ENCODE results near the gene CDC42EP4.

CDC42EP4 gene

GRCh38 chr17:73272906-73273218 is 38.9 kb downstream of the CDC42EP4 start:
- no peak for DNase-seq (ENCODE audit: low read depth)
- TF ChIP-seq CTCF (IDR thresholded peaks at IDR 0.05; ENCODE audit: control insufficient read depth, insufficient read depth, low read depth, low read length, missing control alignments): no peak
- H3K4me3 ChIP-seq (ENCODE audit: control insufficient read depth, low read depth, low read length): no peak overlapping the region

GRCh38 chr17:73271072-73271471 is 40.7 kb downstream of the CDC42EP4 start:
- DNase-seq (ENCODE audit: low read depth): no peak
- TF ChIP-seq CTCF (IDR thresholded peaks at IDR 0.05; ENCODE audit: control insufficient read depth, insufficient read depth, low read depth, low read length, missing control alignments): no peak
- H3K4me3 ChIP-seq (ENCODE audit: control insufficient read depth, low read depth, low read length): no peak overlapping the region

GRCh38 chr17:73269791-73270190 is 42.0 kb downstream of the CDC42EP4 start:
- DNase-seq (ENCODE audit: low read depth): no peak
- TF ChIP-seq CTCF (IDR thresholded peaks at IDR 0.05; ENCODE audit: control insufficient read depth, insufficient read depth, low read depth, low read length, missing control alignments): no peak
- H3K4me3 ChIP-seq (ENCODE audit: control insufficient read depth, low read depth, low read length): no peak overlapping the region

- no peak overlapping the region for H3K4me3 ChIP-seq (ENCODE audit: control insufficient read depth, low read depth, low read length)
- no peak for DNase-seq (ENCODE audit: low read depth)
- TF ChIP-seq CTCF (IDR thresholded peaks at IDR 0.05; ENCODE audit: control insufficient read depth, insufficient read depth, low read depth, low read length, missing control alignments): no peak
Observed at GRCh38 chr17:73269329-73269615, 42.5 kb downstream of the CDC42EP4 start.

- no peak for DNase-seq (ENCODE audit: low read depth)
- no peak for TF ChIP-seq CTCF (IDR thresholded peaks at IDR 0.05; ENCODE audit: control insufficient read depth, insufficient read depth, low read depth, low read length, missing control alignments)
- H3K4me3 ChIP-seq (ENCODE audit: control insufficient read depth, low read depth, low read length): no peak overlapping the region
Observed at GRCh38 chr17:73268582-73269328, 43.0 kb downstream of the CDC42EP4 start.

GRCh38 chr17:73267648-73268537 is 43.9 kb downstream of the CDC42EP4 start:
- no peak for DNase-seq (ENCODE audit: low read depth)
- H3K4me3 ChIP-seq (ENCODE audit: control insufficient read depth, low read depth, low read length): no peak overlapping the region
- TF ChIP-seq CTCF (IDR thresholded peaks at IDR 0.05; ENCODE audit: control insufficient read depth, insufficient read depth, low read depth, low read length, missing control alignments): no peak
